ENCODE measurements around the gene NPAS2. TPM values are rescaled to one million over a fixed set of nuclear protein-coding genes. Genes with fewer than 3 reads are reported as not detected.

NPAS2 gene
- total RNA-seq, 1 donor from 2014 or later: 72.6 TPM

GRCh38 chr2:100971221-100971620 lies 151.3 kb downstream of the NPAS2 start:
- Histone ChIP-seq H3K4me3 (no peak overlapping the region), H3K4me1 (no peaks in the 10 kb centered on the region), H3K36me3 (peaks cover 23 to 53% of the 10 kb centered on the region in 2 donors), H3K9me3 (no peaks in the 10 kb centered on the region), H3K27ac (no peak overlapping the region), H3K27me3 (no peaks in the 10 kb centered on the region)
- DNase-seq (ENCODE audit: low spot score in 2 of 2): no peak
- intact Hi-C loops (cut with DNase I): no loop called here
- TF ChIP-seq CTCF (IDR thresholded peaks at IDR 0.05): no peak

- TF ChIP-seq CTCF (IDR thresholded peaks at IDR 0.05): no peak
- no peaks in the 10 kb centered on the region for H3K27me3 ChIP-seq
- DNase-seq (ENCODE audit: low spot score in 2 of 2): no peak
- no peak overlapping the region for H3K27ac ChIP-seq
- H3K4me1 ChIP-seq: no peaks in the 10 kb centered on the region
- peaks cover 23 to 56% of the 10 kb centered on the region in 2 donors for H3K36me3 ChIP-seq
- no peak overlapping the region for H3K4me3 ChIP-seq
- H3K9me3 ChIP-seq: no peaks in the 10 kb centered on the region
- intact Hi-C loops (cut with DNase I): no loop called here
Observed at GRCh38 chr2:100972452-100972851, 152.5 kb downstream of the NPAS2 start.

GRCh38 chr2:100974712-100975520 lies 155.0 kb downstream of the NPAS2 start:
- no peak for TF ChIP-seq CTCF (IDR thresholded peaks at IDR 0.05)
- Histone ChIP-seq H3K4me3 (no peak overlapping the region), H3K27ac (no peak overlapping the region), H3K4me1 (peaks cover 0 to 11% of the 10 kb centered on the region in 2 donors), H3K27me3 (no peaks in the 10 kb centered on the region), H3K36me3 (peaks cover 14 to 45% of the 10 kb centered on the region in 2 donors), H3K9me3 (no peaks in the 10 kb centered on the region)
- no peak for DNase-seq (ENCODE audit: low spot score in 2 of 2)
- intact Hi-C loops (cut with DNase I): loop anchor here (5.0 kb wide), 4 partner anchors 53 to 223 kb away; no protein-coding TSS in a partner anchor

GRCh38 chr2:100975521-100975785 lies 155.5 kb downstream of the NPAS2 start:
- no peak for DNase-seq (ENCODE audit: low spot score in 2 of 2)
- no peak overlapping the region for H3K4me3 ChIP-seq
- no peak overlapping the region for H3K27ac ChIP-seq
- H3K36me3 ChIP-seq: peaks cover 14 to 50% of the 10 kb centered on the region in 2 donors
- TF ChIP-seq CTCF (IDR thresholded peaks at IDR 0.05): no peak
- intact Hi-C loops (cut with DNase I): loop anchor here (5.0 kb wide), 4 partner anchors 53 to 223 kb away; no protein-coding TSS in a partner anchor
- H3K4me1 ChIP-seq: peaks cover 0 to 11% of the 10 kb centered on the region in 2 donors
- H3K27me3 ChIP-seq: no peaks in the 10 kb centered on the region
- H3K9me3 ChIP-seq: no peaks in the 10 kb centered on the region

GRCh38 chr2:100976061-100976460 lies 156.1 kb downstream of the NPAS2 start:
- H3K36me3 ChIP-seq: peaks cover 14 to 44% of the 10 kb centered on the region in 2 donors
- no peak for DNase-seq (ENCODE audit: low spot score in 2 of 2)
- no peaks in the 10 kb centered on the region for H3K9me3 ChIP-seq
- TF ChIP-seq CTCF (IDR thresholded peaks at IDR 0.05): no peak
- no peaks in the 10 kb centered on the region for H3K27me3 ChIP-seq
- intact Hi-C loops (cut with DNase I): loop anchor here (5.0 kb wide), 4 partner anchors 54 to 224 kb away; no protein-coding TSS in a partner anchor
- H3K4me3 ChIP-seq: no peak overlapping the region
- no peak overlapping the region for H3K27ac ChIP-seq
- H3K4me1 ChIP-seq: peaks cover 0 to 11% of the 10 kb centered on the region in 2 donors

All from ascending aorta (tissue), 2 donors.